HG03571 (cell line): ENCODE measurements around the gene CLP1.
A peak's percentile ranks its signal among the peaks of the same experiment; 100 is the strongest.

Experiments
- ATAC-seq: cut with Tn5 transposase; IDR thresholded peaks from one replicate; pipeline ENCODE4 v1.9.1; 2021; ENCODE audit not compliant: unreplicated experiment

The CLP1 gene

GRCh38 chr11:57657194-57658022 lies at the start of gene CLP1:
CLP1 (plus strand) TSS chr11:57657762; CDS start chr11:57659477, 1,715 bp downstream.
- peak; percentile 99 for ATAC-seq

DNA sequence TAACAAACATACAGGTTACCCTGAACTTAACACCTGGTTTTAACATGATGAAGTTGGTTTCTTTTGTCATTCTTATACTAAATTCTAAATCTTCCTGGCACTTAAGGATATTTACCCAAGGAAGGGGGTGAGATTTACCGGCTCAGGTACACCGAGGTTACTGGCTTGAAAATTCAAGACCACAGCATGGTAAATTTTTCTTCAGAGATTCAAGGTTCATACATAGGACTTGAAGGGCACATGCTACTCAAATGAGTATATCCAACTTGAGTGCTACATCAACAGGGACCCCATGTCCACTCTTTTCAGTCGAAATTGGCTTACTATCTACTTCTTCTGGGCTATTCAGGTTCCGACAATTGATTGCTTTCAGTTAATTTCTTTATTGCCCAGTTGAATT lies 47.4 kb upstream of the CLP1 start:
- no peak for ATAC-seq

- ATAC-seq = no peak
Observed at GRCh38 chr11:57614234-57614772, 43.3 kb upstream of the CLP1 start.

DNA sequence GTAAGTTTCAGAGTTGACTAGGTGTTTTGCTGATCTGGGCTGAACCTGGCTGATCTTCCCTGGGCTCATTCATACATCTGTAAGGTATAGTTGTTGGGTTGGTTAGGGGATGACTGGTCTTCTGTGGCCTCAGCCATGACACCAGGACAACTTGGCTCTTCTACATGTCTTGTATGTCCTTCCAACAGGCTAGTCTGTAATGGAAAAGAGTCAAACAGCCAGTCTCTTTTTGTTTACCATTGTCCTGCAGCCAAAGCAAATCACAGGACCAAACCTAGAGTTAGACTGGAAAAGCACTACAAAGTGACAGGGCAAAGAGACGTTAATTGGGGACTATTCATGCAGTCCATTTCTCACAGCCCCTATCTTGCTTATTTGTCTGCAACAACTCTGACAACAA lies 42.3 kb upstream of the CLP1 start:
- no peak for ATAC-seq

GRCh38 chr11:57616595-57616994 lies 41.0 kb upstream of the CLP1 start:
- ATAC-seq = no peak

DNA sequence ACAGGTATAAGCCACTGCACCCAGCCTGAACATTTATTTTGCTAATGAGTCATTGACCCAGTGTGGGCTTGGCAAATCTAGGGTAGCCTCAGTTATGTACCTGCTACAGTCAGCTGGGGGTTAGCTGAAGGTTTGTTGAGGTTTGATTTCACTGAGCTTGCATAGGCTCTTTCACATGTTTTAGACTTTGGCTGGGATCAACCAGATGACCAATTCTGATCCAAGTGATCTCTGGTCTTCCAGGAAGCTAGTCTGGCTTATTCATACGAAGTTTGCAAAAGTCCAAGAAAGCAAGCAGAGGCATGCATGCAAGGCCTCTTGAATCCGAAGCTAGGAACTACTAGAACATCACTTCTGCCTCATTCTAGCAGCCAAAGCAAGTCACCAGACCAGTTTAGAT lies 39.1 kb upstream of the CLP1 start:
- ATAC-seq = no peak

DNA sequence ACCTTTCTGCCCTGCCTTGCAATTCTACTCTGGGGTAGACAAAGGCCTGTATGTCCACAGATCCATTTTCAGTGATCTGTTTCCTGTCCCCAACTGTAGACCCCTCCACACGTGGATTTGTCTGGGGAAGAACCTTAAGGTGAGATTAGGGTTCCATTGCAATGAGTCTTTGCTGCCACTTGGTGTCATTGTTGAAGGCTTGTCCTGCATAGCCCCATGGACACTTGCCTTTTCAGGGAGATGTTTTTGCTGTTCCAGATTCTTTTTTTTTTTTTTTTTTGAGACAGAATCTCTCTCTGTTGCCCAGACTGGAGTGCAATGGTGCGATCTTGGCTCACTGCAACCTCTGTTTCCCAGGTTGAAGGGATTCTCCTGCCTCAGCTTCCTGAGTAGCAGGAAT lies 38.2 kb upstream of the CLP1 start:
- no peak for ATAC-seq

- no peak for ATAC-seq
Observed at GRCh38 chr11:57620467-57620866, 37.1 kb upstream of the CLP1 start.

- ATAC-seq = no peak
Observed at GRCh38 chr11:57622263-57622662, 35.3 kb upstream of the CLP1 start.

DNA sequence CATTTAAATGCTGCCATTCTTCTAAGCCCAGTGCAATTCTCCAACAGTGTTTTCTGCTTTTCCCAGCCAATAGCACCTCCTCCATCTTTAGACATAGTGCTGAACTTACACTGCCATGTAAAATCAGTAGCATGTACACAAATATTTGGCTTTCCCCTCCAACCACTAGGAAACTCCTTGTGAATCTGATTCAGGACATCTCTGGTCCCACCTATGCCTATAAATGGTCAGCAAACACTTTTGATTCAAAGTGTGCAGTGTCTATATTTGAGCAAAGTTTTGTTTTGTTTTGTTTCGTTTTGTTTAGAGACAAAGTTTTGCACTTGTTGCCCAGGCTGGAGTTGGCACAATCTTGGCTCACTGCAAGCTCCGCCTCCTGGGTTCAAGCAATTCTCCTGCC lies 32.7 kb upstream of the CLP1 start:
- ATAC-seq = no peak

DNA sequence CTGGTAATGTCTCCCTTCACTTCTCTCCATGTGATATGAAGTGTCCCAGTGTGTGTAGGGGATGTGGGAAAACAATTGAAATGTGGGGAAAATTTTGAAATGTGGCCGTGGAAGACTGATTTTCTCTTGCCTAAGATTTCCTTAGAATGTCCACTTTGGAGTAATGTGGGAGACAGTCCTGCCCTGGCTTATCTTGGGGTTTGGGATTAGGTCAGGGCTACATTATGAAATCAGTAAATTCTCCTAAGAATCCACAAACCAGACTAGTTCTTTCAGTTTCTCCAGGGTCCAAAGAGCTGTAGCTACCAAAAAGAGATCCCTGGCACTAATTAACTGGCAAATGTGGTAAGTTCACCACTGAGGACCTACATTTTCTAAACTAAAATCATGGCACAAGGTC lies 30.7 kb upstream of the CLP1 start:
- ATAC-seq = no peak

GRCh38 chr11:57630171-57630570 lies 27.4 kb upstream of the CLP1 start:
- ATAC-seq = no peak

- no peak for ATAC-seq
Observed at GRCh38 chr11:57632116-57632515, 25.4 kb upstream of the CLP1 start.

GRCh38 chr11:57633394-57634070 lies 24.0 kb upstream of the CLP1 start:
- ATAC-seq = no peak

DNA sequence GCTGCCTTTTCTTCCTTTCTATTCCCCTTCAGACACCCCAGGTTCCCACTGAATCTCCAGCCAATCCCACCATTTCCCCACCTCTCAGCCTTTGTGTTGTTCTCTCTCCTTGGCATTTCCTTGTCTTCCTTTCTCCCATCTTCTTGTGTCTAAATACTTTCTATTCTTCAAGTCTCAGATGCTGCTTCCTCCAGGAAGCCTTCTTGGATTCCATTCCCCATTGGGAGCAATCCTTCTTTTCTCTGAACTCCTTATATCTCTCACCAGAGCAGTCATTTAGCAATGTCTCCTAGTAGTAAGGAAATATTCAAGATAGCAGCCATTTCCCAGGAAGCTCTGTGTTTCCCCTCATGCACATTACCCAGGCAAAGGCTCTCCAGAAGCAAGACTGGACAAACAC lies 23.3 kb upstream of the CLP1 start:
- no peak for ATAC-seq

DNA sequence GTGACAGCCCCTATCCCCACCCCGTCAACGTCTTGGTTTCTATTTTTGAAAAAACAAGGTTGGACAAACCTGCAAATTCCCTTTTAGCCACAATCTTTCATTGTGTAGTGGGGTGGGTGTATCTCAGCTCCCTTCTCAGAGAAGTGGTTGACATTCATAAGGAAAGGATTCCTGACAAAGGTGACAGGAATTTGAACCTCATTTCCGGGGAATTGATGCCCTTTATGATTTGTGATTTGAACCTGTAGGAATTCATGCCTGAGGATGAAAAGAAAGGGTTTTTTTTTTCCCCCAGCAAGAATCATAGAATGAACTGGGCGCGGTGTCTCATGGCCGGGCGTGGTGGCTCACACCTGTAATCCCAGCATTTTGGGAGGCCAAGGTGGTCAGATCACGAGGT lies 22.3 kb upstream of the CLP1 start:
- no peak for ATAC-seq

- ATAC-seq = no peak
Observed at GRCh38 chr11:57637626-57638004, 19.9 kb upstream of the CLP1 start.

DNA sequence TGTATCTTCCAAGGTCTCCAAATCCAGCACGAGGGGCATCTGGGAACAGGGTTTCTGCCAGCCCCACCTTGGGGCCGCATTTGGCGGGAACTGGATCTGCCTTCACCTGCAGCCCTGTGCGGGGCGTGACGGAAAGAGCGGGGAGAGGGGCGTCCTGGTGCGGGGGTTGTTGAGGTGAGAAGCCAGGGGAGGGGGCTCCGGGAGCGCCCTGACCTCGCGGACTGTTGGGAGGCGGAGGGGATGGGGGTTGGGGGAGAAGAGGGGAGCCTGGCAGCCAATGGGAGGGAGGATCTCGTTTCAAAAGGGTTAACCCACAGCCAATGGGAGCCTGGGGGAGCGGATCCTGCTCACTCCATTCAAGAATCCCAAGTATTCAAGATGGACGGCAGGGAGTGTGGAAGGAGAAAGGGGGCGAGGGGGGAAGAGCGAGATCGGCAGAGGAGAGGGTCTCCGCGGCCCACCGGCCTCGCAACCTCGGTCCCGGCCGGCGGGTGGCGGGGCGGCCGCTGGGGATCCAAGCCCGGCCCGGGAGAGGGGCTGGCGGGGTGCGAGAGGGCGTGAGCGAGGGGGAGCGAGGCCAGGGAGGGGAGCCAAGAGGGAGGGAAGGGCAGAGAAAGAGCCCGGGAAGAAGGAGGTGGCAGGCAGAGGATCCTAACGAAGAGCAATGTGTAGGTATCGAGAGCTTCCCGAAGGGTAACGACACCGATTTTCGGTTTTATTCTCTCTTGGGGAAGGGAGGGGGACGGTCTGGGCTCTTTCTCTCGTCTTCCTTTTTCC lies 19.4 kb upstream of the CLP1 start:
- no peak for ATAC-seq

- ATAC-seq = no peak
Observed at GRCh38 chr11:57638811-57639320, 18.7 kb upstream of the CLP1 start.

DNA sequence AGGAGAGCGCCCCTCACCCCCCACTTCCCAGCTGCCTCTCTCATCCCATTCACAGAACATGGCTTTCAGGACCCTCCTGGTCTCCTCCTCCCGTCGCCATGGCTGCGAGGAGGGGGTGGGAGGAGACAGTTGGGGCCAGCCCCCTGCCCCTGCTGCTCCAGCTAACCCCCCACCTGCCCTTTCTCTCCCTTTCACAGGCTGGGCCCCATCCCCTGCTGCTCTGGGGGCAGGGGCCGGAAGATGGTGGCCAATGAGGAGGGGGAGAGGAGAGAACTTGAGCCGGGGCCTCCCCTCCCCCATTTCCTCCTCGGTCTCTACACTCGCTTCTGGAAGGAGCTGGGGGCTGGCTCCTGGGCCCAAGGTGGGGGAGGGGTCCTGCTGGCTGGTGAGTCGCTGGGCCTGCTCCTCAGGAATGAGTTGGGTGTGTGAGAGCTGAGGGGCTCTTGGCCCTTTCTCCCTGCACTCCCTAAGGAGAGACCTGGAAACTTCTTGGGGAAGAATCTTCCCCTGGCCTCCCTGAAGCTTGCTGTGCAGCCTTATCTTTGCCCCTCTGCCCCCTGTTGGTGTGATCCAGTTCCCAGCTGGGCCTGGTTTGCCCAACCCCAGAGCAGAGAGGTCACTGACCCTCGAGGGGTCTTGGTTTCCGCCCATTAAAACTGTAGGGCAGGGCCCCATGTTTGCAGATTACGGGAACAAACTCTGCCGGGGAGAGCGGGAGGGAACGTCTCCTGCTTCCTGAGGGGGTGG lies 18.1 kb upstream of the CLP1 start:
- no peak for ATAC-seq
